Inflammatory macrophage (primary cell): ENCODE results near the gene INSRR.

ENCODE experiments used
- DNase-seq, 2 donors: peaks; one replicate each; pipeline ENCODE4 v3.0.0-alpha.2; 2020 to 2022

INSRR gene

DNA sequence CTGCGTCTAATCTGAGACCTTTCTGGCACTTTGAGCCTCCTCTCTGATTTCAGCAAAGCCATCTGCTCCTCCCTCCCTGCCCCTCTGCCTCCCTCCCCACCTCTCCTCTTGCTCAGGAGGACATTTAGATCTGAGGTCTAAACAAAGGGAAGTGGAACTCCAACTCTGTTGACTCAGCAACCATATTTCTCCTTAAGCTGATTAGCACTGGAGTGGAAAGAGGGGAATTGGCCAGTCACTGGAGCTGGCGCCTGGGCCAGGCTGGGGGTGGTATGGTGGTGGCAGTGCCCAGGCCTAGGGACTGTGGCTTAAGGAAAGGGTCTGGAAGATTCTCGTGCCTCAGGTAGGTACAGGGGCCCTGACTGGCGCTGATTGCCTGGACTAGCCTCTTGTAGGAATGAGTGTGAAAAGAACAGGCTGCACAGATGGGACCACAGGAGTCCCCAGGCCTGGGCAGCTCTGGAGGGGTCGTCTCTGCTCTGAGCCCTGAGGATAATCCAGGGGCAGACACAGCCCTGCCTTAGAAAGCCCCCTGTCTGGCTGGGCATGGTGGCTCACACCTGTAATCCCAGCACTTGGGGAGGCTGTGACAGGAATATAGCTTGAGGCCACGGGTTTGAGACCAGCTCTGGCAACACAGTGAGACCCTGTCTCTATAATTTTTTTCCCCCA lies 54.2 kb downstream of the INSRR start:
- peak; percentile 61 to 66 for DNase-seq

- DNase-seq, result no peak
Observed at GRCh38 chr1:156804026-156804425, 54.9 kb downstream of the INSRR start.

DNA sequence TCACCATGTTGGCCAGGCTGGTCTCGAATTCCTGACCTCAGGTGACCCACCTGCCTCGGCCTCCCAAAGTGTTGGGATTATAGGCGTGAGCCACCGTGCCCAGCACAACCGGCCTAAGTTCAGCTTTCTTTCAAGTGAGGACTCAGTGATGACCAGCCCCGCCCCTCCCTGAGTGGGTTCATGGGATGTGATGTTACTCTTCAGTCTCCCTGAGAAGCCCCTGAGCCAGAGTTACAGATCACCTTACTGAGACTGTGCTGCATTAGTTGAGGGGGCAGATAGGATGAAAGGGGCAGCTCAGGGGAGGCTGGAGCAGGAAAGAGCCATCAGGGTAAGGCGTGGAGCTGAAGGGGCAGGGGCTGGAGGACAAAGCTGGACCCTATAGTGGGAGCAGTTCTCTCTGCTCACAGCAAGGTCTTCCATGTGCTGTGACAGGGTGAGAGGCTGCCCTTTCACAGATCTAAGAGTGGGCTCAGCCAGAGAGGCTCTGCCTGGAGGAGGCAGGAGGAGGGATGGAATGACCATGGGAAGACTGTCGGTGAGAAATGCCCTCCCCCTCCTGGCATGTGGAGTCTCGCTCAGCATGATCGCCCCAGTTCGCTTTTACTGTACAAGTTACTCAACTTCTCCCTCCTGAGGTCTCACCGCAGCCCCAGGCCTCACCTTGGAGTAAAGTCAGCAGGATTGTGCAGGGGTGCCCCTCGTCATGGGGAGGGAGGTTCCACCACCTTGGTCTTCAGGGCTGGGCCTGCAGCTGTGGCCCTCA lies 55.6 kb downstream of the INSRR start:
- DNase-seq, result no peak

- no peak for DNase-seq
Observed at GRCh38 chr1:156802421-156802935, 56.4 kb downstream of the INSRR start.

DNA sequence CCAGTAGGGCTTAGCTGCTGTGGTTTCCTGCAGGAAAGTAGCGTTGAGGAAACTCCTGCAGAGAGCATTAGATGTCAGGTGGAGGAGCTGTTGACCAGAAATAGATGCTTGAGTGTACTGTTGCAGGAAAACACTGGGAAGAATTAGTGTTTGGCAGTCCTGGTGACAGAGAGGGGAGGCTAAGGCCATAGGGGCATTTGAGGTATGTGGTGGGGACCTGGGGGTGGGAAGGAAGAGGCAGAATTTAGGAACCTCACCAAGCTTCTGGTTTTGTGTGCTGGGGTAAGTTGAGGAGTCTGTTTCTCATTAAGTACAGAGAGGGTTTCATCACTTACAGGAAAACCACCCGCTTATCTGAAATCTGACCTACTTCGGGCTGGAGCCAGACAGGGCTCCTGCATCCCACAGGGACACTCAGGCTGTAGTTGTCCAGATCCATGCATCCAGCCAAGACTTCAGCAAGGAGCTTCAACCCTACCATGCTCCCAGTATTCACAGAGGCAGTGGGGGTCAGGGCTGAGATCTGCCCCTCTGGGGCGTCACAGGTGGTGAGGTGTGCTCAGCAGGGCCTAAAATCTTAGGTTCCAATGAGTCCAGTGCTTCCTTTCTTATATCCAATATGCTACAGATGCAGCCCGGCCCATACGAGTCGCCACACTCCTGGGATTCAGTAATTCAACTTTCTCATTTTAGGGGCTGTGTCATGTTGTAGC lies 57.4 kb downstream of the INSRR start:
- no peak for DNase-seq

DNA sequence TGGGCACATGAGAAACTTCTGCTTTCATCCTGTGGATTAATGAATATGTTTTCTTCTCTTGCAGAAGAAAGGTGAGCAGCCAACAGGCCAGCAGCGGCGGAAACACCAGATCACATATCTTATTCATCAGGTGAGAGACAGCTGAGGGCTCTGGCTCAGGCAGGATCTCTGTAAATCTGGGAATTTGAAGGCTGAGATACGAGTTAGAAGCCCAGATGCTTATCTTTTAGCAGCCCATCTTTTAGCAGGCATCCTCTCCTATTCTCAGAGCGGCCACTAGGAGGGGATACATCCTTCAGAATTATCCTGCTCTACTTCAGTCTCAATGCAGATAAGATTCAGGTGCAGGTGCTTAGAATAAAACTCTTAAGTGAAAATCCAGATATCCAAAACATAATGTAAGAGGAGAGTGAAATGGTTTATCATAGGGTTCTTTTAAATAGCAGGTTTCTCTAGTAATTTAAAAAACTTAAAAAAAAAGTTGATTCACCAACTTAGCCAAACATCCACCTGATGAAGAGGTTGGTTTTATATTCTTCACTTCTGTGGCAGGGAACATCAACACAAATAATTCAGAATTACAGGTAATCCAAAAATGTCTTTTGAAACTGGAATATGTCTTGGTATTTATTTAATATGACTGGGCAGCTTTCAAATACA lies 61.6 kb downstream of the INSRR start:
- peak; percentile 46 to 52 for DNase-seq

- no peak for DNase-seq
Observed at GRCh38 chr1:156796340-156797097, 62.4 kb downstream of the INSRR start.

- DNase-seq, result no peak
Observed at GRCh38 chr1:156795787-156796186, 63.1 kb downstream of the INSRR start.

GRCh38 chr1:156795374-156795733 lies 63.6 kb downstream of the INSRR start:
- DNase-seq, result no peak

GRCh38 chr1:156794506-156795373 lies 64.2 kb downstream of the INSRR start:
- DNase-seq, result no peak
